ENCODE results near the gene CTAGE15.
"Not testable (repeated sequence)": the region's sequence is repeated elsewhere in the genome, so short reads cannot be mapped to it uniquely, and the experiment has no call there.

The CTAGE15 gene

GRCh38 chr7:143571501-143571900, at the start of gene CTAGE15:
CTAGE15 (plus strand) TSS chr7:143571801; CDS start chr7:143571818, 17 bp downstream.
- H3K4me1 ChIP-seq; DNase-seq; H3K9me3 ChIP-seq; intact Hi-C loops (cut with DNase I; ENCODE audit: low total_unique reads); H3K36me3 ChIP-seq; H3K4me3 ChIP-seq; H3K27me3 ChIP-seq; H3K27ac ChIP-seq: not testable (repeated sequence)

GRCh38 chr7:143522309-143522916, 49.2 kb upstream of the CTAGE15 start:
- H3K4me3 ChIP-seq; H3K36me3 ChIP-seq; H3K27me3 ChIP-seq; H3K4me1 ChIP-seq; H3K27ac ChIP-seq; H3K9me3 ChIP-seq; DNase-seq; intact Hi-C loops (cut with DNase I; ENCODE audit: low total_unique reads): not testable (repeated sequence)

- H3K36me3 ChIP-seq; H3K27ac ChIP-seq; DNase-seq; H3K9me3 ChIP-seq; H3K27me3 ChIP-seq; H3K4me3 ChIP-seq; intact Hi-C loops (cut with DNase I; ENCODE audit: low total_unique reads); H3K4me1 ChIP-seq: not testable (repeated sequence)
These were observed 40.3 kb upstream of the CTAGE15 start for GRCh38 chr7:143531169-143531926.

GRCh38 chr7:143531932-143532331, 39.7 kb upstream of the CTAGE15 start:
- H3K27me3 ChIP-seq; H3K36me3 ChIP-seq; H3K27ac ChIP-seq; intact Hi-C loops (cut with DNase I; ENCODE audit: low total_unique reads); DNase-seq; H3K4me1 ChIP-seq; H3K9me3 ChIP-seq; H3K4me3 ChIP-seq: not testable (repeated sequence)

- intact Hi-C loops (cut with DNase I; ENCODE audit: low total_unique reads); H3K4me3 ChIP-seq: not testable (repeated sequence)
These were observed 38.3 kb upstream of the CTAGE15 start for GRCh38 chr7:143533213-143533839.

GRCh38 chr7:143536443-143536842, 35.2 kb upstream of the CTAGE15 start:
- not testable (repeated sequence) for H3K9me3 ChIP-seq

More at GRCh38 chr7:143533213-143533839, 38.3 kb upstream of the CTAGE15 start:
- not testable (repeated sequence) for H3K27me3 ChIP-seq, H3K4me1 ChIP-seq, H3K9me3 ChIP-seq, H3K27ac ChIP-seq, H3K36me3 ChIP-seq, DNase-seq

GRCh38 chr7:143543288-143544038, 28.1 kb upstream of the CTAGE15 start:
- intact Hi-C loops (cut with DNase I; ENCODE audit: low total_unique reads); H3K27me3 ChIP-seq; H3K27ac ChIP-seq; DNase-seq; H3K36me3 ChIP-seq; H3K4me3 ChIP-seq; H3K4me1 ChIP-seq; H3K9me3 ChIP-seq: not testable (repeated sequence)

More at GRCh38 chr7:143536443-143536842, 35.2 kb upstream of the CTAGE15 start:
- intact Hi-C loops (cut with DNase I; ENCODE audit: low total_unique reads); H3K36me3 ChIP-seq; H3K27ac ChIP-seq; H3K4me3 ChIP-seq; DNase-seq; H3K4me1 ChIP-seq; H3K27me3 ChIP-seq: not testable (repeated sequence)

GRCh38 chr7:143555968-143556367, 15.6 kb upstream of the CTAGE15 start:
- H3K9me3 ChIP-seq; H3K36me3 ChIP-seq; H3K4me1 ChIP-seq; H3K27ac ChIP-seq; DNase-seq; H3K4me3 ChIP-seq; intact Hi-C loops (cut with DNase I; ENCODE audit: low total_unique reads); H3K27me3 ChIP-seq: not testable (repeated sequence)

GRCh38 chr7:143563306-143563705, 8.3 kb upstream of the CTAGE15 start:
- DNase-seq, result peak in 1 of 2 donors; percentile 25
- intact Hi-C loops (cut with DNase I; ENCODE audit: low total_unique reads); H3K9me3 ChIP-seq: not testable (repeated sequence)

GRCh38 chr7:143566001-143566400, 5.6 kb upstream of the CTAGE15 start:
- H3K9me3 ChIP-seq; H3K4me3 ChIP-seq; intact Hi-C loops (cut with DNase I; ENCODE audit: low total_unique reads); H3K27me3 ChIP-seq; H3K36me3 ChIP-seq; DNase-seq; H3K27ac ChIP-seq; H3K4me1 ChIP-seq: not testable (repeated sequence)

More at GRCh38 chr7:143563306-143563705, 8.3 kb upstream of the CTAGE15 start:
- not testable (repeated sequence) for H3K27me3 ChIP-seq, H3K36me3 ChIP-seq, H3K4me3 ChIP-seq, H3K27ac ChIP-seq, H3K4me1 ChIP-seq
- TF ChIP-seq CTCF (IDR thresholded peaks at IDR 0.05), result peak in 1 of 2 experiments; percentile 6

GRCh38 chr7:143588183-143588582, 16.6 kb downstream of the CTAGE15 start:
- DNase-seq; H3K27me3 ChIP-seq; H3K27ac ChIP-seq; H3K4me3 ChIP-seq; H3K9me3 ChIP-seq; intact Hi-C loops (cut with DNase I; ENCODE audit: low total_unique reads); H3K4me1 ChIP-seq; H3K36me3 ChIP-seq: not testable (repeated sequence)

- H3K9me3 ChIP-seq; intact Hi-C loops (cut with DNase I; ENCODE audit: low total_unique reads); H3K36me3 ChIP-seq; H3K4me3 ChIP-seq; DNase-seq; H3K27ac ChIP-seq; H3K27me3 ChIP-seq; H3K4me1 ChIP-seq: not testable (repeated sequence)
These were observed 18.3 kb downstream of the CTAGE15 start for GRCh38 chr7:143589897-143590296.
